Left lobe of liver (tissue), 2 donors: ENCODE results near the gene EYS. TPM values are rescaled to one million over a fixed set of nuclear protein-coding genes. Genes with fewer than 3 reads are reported as not detected.

Experiments used
- ATAC-seq: fragments of 200-7000 bp; cut with Tn5 transposase; one replicate; pipeline ENCODE4 v1.9.1; 2020; ENCODE audit warnings: mild to moderate bottlenecking, moderate library complexity
- DNase-seq: peaks from one replicate; pipeline ENCODE4 v3.0.0-alpha.2; 2020; ENCODE audit warnings: low spot score
- total RNA-seq: library from RNA; stranded (reverse); gene quantifications from one replicate; pipeline ENCODE4 v1.2.1, GENCODE V29; 2021
- donor health status: DM: no; HTN: no; CAD: no; lungs with moderate emphysema.
- donor health status: DM: no; HTN: yes; CAD: no.

Gene EYS
- total RNA-seq, 1 donor from 2014 or later = 1.3 TPM

GRCh38 chr6:63732336-63732735, 1974.7 kb downstream of the EYS start:
- ATAC-seq (no peak), DNase-seq (no peak)

DNA sequence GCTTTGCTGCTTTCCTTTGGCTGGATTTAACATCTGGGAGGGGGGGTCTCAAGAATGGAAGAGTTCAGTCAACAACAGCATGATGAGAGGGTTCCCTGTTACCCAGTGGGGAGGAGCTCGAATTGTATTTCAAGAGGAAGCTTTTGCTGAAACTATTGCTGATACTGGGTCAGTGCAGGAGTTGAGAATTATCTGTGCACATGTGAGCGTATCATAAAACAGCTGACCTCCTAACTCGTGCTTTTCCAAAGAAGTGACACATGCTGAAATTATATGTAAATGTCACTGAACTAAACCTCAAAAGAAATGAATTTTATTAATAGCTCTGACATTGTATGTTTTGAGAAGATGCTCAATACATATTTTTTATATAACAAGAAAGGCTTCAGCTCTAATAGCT, 1975.1 kb downstream of the EYS start:
- DNase-seq (no peak), ATAC-seq (no peak)

DNA sequence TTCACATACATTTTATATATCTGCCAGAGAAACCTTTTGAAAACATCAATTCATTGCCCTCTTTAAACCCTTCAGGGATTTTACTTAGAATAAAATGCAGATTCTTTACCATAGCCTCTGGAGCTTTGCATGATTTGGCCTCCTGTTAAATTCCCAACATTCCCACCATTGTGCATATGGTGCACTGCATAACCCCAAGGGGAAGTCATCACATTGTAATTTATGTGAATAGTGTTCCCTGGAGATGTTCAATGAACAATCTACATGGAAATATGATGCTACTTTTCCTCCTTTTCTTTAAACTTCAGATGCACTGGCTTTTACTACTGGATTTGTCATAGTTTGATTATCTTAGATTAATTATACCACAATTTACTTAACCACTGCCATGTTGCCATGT, 1976.7 kb downstream of the EYS start:
- ATAC-seq = no peak
- no peak for DNase-seq

DNA sequence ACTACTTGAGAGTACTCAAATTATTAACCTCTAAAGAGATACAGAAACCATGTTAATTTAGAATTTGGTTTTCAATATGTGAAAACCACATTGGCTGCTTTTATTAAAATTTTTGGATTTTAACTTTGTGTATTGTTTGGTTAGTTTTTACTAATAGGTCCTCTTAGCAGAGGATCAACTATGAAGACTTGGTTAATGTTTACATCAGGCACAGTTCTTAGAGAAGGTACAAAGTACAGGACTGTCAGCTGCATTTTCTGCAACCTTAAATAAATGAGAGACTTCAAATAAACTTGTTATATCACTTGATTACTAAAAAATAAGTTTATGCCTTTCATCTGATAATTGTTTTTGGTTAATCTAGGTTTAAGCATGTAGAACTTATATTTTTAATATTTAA, 1982.3 kb downstream of the EYS start:
- DNase-seq (no peak), ATAC-seq (peak; percentile 95)

- DNase-seq = no peak
Measured at GRCh38 chr6:63721181-63721580, 1985.8 kb downstream of the EYS start.

GRCh38 chr6:63716169-63716568, 1990.9 kb downstream of the EYS start:
- ATAC-seq = no peak
- no peak for DNase-seq

More at GRCh38 chr6:63721181-63721580, 1985.8 kb downstream of the EYS start:
- ATAC-seq = no peak

- ATAC-seq = no peak
- DNase-seq = no peak
Measured at GRCh38 chr6:63714091-63714490, 1992.9 kb downstream of the EYS start.

DNA sequence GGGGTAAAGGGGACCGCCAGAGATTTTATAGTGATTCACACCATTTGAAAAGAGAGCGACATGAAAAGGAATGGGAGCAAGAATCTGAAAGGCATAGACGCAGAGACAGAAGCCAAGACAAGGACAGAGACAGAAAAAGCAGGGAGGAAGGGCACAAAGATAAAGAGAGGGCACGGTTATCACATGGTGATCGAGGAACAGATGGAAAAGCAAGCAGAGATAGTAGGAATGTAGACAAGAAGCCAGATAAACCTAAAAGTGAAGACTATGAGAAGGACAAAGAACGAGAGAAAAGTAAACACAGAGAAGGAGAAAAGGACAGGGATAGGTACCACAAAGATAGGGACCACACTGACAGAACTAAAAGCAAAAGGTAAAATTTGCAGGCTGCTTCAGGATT, 1993.7 kb downstream of the EYS start:
- ATAC-seq (no peak), DNase-seq (no peak)

DNA sequence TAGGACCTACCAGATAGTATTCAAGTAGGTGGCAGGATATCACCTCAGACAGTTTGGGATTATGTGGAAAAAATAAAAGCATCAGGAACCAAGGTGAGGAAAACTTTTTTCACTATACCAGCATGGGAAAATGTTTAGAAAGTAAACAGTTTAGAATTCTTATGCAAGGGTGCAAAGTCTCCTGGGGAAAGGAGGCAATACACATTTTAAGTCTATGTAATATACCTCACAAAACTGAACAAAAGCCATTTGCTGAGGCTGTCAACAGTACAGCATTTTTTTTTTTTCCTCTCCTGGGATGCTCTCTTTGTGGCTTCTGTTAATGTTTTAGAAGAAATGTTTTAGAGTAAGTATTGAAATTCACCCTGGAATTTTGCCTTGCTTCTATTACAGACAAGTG, 1997.9 kb downstream of the EYS start:
- ATAC-seq = peak; percentile 70

DNA sequence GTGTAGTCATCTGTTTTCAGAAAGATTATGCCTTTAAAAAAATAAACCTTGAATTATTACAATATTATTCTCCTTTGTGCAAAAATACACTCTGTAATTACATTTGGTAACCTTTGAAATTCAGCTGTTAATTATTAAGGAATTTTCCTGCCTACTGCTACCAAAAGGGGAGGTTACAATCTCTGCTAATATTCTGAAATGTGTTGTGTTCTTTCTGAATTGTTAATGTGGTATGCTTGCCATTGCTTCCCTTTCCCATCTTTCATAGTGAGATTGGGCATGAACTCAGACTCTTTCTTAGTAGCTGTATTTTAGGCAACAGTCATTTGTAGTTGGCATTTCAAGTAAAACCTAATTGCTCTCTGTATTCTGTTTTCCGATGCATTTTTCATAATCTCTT, 1998.4 kb downstream of the EYS start:
- DNase-seq (no peak), ATAC-seq (peak; percentile 63)

More for the DNA sequence above, 1997.9 kb downstream of the EYS start:
- no peak for DNase-seq

GRCh38 chr6:63706630-63707029, 2000.4 kb downstream of the EYS start:
- DNase-seq (no peak), ATAC-seq (peak; percentile 54)

DNA sequence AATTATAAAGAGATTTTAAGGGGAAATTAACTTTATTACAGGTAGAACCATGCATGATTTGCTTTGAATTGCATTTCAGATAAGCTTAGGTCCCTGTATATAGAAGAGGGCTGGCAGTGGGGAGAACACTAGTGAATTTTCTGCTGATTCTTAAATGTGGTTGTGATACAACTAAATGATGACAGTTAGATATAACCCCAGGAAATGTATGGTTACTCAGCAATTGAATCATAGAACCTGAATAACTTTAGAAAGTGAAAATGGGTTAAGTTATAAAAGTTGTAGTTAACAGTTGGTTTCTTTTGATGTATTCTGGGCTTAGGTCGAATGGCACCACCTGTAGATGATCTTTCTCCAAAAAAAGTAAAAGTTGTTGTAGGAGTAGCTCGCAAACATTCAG, 2001.3 kb downstream of the EYS start:
- no peak for ATAC-seq
- DNase-seq = no peak

DNA sequence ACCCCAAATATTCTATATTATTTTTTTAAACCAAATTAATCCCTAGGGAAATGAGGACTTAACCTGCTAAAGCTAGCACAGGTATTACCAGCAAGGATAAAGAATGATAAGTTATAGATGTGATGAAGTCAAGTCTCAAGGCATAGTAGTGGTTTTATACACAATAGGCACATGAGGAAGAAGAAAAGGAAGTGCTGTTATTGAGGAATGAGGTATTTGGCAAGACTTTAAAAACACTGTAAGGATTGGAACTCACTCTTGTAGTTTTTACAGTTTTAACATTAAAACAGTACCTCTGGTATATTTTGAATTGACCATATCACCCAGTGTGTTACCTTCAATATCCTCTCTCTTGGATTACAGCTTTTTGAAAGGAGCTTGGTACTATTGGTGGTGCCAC, 2016.8 kb downstream of the EYS start:
- no peak for DNase-seq
- no peak for ATAC-seq

DNA sequence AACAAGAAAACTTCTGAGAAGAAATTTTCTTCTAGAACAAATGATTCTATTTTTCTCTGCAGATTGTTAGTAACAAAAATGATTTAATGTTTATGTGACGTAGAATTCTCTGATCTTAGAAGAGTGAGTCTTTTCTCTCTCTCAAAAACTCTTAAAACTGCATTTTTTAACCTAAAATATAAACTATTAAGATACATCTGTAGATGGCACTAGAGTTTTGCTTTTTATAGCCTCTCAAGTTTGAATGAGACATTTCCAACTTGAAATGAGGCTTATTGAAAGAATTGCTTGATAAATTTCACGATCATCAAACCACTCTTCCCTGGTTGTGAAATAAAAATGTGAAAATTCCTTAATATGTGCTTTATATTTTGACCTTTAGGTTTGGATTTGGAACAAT, 2017.6 kb downstream of the EYS start:
- DNase-seq = no peak
- peak; percentile 26 for ATAC-seq

- DNase-seq (no peak), ATAC-seq (peak; percentile 39)
Measured at GRCh38 chr6:63685446-63686379, 2021.3 kb downstream of the EYS start.

DNA sequence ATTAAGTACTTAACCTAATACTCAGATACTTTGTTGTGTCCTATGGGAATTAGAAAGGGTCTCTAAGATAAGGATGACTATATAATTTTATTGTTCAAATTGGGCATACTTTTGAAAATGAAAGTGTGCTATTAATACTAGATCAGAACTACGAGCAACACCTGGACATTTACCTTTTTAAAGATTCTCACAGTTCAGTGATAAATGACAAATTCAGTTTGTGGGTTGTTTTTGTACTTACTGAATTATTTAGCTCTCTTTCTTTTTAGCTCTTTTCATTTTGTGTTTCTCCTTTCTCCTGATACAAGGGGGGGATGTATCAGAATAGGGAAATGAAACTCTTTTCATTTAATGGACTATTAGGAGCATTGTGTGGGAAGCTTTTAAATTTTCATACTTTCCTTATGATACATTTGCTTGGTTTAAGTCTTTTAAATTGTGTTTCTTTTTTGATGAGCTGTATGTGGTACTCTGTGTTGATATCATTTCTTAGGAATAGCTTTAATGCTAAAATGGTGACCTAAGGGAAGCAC, 2023.9 kb downstream of the EYS start:
- no peak for DNase-seq
- ATAC-seq = no peak

DNA sequence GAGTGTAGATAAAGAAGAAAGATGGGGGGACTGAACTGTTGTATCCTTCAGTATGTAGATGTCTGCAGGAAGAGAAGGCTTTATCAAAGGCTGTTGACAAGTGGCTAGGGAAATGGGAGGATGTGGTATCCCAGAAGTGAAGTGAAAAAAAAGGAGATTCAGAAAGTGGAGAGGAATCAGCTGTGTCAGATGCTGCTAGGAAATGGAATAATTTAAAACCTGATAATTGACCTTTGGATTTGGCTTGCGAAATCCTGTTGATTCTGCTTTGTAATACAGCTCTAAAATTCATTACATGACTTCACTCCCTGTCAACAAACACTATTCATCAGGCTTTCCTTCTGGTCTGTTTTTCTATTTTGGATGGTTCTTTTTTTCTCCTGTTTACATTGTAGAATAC, 2029.7 kb downstream of the EYS start:
- ATAC-seq (peak; percentile 85), DNase-seq (no peak)

DNA sequence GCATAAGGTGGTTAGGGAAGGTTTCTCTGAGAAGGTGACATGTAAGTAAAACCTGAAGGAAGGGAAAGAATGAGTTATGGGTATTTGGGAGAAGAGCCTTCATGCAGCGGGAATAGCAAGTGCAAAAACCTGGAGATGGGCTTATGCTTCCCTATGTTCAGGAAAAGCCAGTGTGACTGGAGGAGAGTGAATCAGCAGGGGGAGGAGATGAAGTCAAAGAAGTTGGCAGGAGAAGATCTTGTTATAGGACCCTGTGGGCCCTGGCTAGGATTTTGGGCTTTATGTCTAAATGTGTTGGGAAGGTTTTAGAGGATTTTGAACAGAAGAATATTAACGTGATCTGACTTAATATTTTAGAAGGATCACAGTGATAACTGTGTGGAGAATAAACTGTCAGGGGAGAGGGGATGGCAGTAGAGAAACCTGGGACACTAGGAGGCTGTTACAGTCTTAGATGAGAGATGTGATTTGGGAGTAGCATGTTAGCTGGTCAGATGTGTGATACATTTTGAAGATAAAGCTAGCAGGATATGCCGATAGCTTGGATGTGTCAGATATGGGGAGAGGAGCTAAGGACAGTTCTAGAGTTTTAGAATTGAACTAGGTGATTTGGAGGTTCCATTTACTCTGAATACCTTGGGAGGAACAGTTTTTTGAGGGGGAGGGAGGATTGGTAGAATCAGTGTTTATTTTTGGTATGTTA, 2030.5 kb downstream of the EYS start:
- no peak for DNase-seq
- ATAC-seq = peak; percentile 17

- ATAC-seq (peak; percentile 17), DNase-seq (no peak)
Measured at GRCh38 chr6:63675138-63675537, 2031.9 kb downstream of the EYS start.

GRCh38 chr6:63674635-63675034, 2032.4 kb downstream of the EYS start:
- DNase-seq = no peak
- peak; percentile 19 for ATAC-seq

DNA sequence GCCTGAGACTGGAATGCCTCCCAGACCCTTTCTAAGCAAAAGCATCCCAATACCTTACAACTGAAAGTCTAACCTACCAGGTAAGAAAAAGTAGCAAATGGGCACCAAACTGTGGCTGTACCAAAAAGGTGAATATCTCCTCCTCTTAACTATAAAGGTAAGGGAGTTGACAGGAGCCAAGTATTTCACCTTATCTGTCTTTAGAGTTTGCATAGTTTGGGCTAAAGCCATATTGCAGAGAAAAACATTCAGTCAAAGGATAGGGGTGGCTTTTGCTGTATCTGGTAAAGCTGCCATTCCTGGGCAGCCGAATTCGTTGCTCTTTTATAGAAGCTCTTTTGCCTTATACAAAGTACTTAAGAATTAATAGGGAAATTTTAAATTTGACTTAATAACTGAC, 2033.3 kb downstream of the EYS start:
- ATAC-seq = no peak
- DNase-seq = no peak

GRCh38 chr6:63672582-63673129, 2034.4 kb downstream of the EYS start:
- DNase-seq = no peak

More at GRCh38 chr6:63672582-63673129, 2034.4 kb downstream of the EYS start:
- no peak for ATAC-seq
